Fibroblast of upper back skin (primary cell): Measurements from ENCODE around the gene SRRM5.
"Not testable (repeated sequence)": the region's sequence is repeated elsewhere in the genome, so short reads cannot be mapped to it uniquely, and the experiment has no call there.

Experiments
- DNase-seq: peaks from one replicate; pipeline ENCODE4 v3.0.0-alpha.2; 2013

SRRM5 gene

GRCh38 chr19:43616306-43616705, 4.4 kb downstream of the SRRM5 start:
- DNase-seq, result no peak

- no peak for DNase-seq
These were observed 5.1 kb downstream of the SRRM5 start for GRCh38 chr19:43616954-43617353.

- DNase-seq, result peak; percentile 31
These were observed 7.0 kb downstream of the SRRM5 start for GRCh38 chr19:43618921-43619261.

DNA sequence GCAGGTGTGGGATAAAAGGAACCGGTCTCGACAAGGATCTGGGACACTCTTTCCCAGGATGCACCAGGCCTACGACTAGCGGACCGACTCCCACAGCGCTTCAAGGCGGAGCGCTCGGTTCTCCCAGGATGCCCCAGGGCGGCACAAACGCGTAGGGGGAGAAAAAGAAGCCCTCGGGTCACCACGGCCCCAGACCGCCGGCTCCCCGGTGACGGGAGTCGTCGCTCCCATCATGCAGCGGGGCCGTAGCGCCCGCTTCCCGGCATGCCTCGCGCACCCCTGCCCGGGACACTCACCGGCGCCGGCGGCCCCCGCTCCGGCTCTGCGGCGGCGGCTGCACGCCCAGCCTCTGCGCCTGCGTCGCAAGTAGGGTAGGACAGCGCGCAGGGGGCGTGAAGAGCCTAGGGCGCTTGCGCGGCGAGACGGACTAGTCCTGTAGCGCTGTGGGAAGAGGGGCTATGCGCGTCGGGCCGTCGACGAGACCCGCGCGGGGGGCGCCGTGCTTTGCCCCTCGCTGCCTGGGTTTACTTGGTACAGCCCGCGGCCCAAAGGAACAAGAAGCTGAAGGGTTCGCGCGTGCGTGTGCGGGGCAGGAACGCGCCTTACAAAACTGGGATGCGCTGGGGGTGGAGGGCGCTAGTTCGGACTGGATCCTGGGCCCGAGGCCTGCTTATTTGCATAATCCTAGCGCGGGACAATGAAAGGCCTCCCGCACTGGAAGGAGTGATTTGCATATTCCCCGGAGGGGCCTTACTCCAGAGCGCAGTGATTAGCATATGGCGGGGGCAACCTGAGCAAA, 7.6 kb downstream of the SRRM5 start, which contains the start of gene ZNF428:
ZNF428 (minus strand) TSS at position 368 of the 799 bp plus-strand sequence. CDS start 5,325 bp downstream, outside the sequence.
- DNase-seq, result peak; percentile 89

DNA sequence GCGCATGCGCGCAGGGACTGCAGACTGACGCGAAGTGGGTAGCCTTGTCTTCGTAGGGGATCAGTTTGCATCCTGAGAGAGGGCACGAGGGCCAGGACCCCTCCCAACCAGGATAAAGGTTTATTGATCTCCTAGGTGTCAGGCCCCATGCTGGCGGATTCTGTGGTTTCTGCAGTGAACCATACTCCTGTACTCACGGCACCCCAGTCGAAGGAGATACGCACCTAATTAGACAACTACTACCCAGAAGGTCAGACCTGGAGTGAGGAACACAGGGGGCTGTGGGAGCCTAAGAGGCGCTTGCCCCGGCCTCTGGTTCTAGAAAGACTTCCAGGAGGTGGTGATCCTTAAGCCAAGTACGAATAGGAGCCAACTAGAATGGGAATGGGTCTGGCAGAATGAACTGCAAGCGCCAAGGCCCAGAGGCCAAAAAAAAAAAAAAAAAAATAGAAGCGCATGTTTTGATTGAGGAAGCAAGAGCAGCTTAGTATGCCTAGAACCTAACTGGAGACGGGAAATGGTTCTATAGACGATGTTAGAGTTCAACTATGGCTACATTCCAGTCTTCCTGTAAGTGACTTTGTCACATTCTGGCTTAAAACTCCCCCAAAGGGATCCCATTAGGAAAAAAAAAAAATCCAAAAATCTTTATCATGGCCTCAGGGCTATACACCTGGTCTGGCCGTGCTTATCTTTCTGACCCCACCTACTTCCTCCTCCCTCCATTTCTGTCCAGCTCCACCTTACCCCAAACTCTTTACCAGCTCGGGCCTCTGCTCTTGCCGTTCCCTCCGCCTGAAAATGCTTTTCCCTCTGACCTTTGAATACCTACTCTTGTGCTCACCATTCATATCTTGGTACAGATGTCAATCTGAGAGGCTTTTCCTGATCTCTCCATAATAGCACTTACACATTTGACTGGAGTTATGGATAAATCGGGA, 8.4 kb downstream of the SRRM5 start:
- no peak for DNase-seq

DNA sequence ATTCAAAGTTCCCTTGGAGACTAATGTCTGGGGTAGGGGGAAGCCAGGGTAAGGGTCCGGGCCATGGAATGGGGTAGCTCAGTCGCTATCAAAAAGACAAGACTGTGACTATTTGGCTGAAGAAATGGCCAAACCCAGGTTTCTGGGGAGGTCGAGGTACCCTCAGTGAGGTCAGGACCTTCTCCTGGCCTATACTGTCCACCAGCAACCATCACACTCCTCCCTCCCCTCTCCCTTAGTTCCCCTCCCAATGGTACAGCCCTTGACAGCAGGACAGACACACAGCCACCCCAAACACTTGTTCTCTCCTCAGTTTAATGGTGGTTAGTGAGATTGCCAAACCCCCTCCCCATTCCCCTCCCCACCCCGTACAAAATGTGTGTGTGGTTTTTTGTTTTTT, 10.2 kb downstream of the SRRM5 start:
- DNase-seq, result no peak

DNA sequence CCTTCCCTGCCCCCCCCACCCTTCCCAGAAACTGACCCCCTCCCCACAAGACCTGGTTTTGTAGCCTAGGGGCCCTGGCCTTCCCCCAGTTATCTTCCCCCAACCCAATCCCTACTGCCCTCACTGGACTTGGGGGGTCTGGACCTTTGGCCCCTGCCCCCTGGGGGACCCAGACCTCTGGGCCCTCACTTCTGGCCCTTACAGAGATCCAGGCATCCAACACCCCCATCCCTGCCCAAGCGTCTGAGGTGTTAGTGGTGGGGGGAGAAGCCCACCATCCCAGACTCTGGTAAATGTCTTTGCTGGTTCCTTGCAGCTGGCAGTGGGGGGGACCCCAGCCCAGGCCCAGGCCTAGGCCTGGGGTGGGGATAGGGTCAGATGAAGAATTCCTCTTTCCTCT, 11.1 kb downstream of the SRRM5 start:
- DNase-seq, result no peak

DNA sequence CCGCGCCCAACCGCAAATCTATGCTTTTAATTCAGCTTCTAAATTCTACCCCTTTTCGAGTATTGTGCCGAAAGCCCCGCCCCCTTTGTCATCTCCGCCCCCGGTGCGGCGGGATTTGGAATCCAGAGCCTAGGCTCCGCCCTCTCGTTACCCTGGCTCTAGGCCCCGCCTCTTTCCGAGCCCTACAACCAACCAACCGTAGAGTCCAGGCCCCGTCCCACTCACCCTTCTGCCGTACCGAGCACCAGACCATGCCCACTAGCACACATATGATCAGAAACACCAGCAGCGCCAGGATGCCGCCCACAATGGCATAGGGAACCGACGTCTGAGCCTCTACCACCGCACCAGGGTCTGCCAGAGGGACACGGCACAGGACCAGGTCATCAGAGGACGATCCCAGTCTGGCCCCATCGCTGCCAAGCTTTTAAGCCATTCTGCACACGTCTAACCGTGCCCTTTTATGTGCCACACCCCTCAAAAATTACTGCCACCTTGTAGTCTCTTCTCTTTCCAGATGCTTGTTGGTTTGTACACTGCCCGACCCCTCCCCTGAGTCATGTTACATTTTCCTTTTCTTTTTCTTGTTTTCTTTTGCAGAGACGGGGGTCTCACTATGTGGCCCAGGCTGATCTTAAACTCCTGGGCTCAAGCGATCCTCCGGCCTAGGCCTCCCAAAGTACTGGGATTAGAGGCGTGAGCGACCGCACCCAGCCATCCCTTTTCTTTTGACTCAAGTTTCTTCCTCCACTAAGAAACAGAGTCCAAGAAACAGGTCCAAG, 12.2 kb downstream of the SRRM5 start:
- no peak for DNase-seq

DNA sequence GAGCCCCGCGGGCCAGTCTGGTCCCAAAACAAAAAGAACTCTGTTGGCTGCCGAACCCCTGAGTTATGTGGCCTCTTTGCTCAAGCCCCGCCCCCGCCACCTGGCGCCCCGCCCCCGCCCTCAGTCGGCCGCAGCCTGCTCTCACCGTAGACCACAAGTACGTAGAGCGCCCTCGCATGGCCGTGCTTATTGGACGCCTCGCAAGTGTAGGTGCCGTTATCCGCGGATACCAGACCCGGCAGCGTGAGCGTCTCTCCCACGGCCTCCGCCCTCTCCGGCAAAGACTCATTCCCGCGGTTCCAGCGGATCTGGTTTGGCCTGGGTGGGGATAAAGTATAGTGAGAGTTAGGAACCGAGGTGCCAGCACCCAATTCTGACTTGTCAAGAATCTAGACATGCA, 13.0 kb downstream of the SRRM5 start:
- peak; percentile 8 for DNase-seq

DNA sequence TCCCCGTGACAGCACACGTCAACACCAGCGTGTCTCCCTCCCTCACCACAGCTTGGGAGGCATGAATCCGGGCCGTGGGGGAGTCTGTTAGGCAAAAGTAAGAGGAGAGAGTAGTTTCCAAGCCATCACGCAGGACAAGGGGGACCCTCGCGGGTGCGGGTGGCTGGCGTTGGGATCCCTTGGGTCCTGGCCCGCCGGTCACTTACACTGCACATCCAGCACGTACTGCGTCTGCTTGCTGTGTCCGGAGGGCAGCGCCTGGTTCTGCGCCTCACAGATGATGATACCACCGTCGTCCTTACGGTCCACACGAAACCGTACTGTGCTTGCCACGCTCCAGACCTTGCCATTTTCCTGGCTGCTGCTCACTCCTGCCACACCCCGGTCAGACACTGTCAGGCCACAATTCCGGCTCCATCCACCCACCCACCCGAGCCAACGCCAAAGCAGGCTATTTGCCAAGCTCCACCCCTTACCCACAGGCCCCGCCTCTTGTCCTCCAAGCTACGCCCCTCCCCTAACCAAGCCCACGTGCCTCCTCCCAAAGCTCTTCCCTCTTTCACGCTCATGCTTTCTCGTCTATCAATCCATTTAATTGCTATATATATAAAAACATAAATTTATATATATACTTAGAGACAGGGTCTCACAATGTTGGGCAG, 14.2 kb downstream of the SRRM5 start:
- DNase-seq, result no peak

GRCh38 chr19:43626838-43627237, 14.9 kb downstream of the SRRM5 start:
- DNase-seq, result no peak

- DNase-seq, result no peak
These were observed 16.9 kb downstream of the SRRM5 start for GRCh38 chr19:43628646-43629326.

DNA sequence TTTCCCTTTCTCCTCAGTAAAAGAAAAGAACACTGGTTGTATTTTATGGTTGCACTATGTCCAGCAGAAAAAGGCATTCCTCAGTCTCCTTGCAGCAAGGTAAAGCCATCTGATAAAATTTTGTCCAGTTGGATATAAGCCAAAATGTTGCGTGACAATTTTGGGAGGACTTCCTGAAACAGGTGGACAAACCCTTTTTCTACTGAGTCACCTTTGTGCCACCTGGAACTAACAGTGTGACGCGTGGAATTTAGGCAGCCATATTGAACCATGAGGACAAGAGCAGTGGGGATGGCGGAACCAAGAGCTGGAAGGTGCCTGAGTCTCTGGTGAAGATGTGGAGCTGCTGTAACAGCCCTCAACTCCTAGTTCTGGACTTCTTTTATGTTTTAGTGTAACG, 19.6 kb downstream of the SRRM5 start:
- no peak for DNase-seq

DNA sequence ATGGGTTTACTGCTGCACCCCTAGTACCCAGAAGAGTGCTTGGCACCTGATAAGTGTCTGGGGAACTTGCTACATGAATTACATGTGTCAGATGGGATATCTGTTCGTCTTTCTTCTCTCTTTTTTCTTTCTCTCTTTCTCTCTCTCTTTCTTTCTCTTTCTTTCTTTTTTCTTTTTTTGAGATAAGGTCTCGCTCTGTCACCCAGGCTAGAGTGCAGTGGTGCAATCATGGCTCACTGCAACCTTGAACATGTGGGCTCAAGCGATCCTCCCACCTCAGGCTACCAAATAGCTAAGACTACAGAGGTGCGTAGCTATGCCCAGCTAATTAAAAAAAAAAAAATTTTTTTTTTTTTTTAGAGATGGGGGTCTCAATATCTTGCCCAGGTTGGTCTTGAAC, 21.6 kb downstream of the SRRM5 start:
- DNase-seq, result no peak

DNA sequence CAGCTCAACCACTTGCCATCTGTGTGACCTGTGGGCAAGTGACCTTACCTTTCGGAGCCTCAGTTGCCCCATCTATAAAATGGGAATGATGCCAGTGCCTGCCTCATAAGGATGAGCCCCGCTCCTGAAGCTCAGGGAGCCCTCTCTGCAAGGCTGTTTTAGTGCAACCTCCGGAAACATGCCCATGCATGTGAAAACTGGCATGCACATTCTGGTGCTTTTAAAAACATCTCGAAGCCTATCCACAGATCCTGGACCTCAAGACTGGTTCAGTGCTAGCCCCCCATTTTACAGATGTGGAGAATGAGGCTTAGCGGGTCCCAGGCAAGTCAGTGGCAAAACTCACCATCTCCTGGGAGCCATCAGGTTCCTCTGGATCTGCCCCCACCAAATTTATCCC, 22.2 kb downstream of the SRRM5 start:
- no peak for DNase-seq

DNA sequence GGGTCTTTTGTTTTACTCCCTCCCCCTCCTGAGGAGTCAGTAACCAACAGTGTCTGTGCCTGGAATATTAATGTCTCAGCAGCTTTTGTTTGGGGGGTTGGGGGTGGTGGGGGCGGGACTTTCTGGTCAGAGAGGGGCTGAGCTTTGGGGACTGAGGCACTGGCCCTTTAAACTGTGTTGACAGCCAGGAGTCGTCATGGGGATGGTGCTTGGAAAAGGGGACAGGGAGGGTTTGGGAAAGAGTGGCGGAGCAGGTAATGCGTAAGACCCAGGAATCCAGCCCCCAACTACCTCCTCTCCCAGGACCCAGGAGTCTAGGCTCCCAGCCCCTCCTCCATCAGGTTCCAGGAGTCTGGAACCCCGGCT, 22.6 kb downstream of the SRRM5 start:
- peak; percentile 4 for DNase-seq

- DNase-seq, result peak; percentile 34
These were observed 23.1 kb downstream of the SRRM5 start for GRCh38 chr19:43634872-43635560.

DNA sequence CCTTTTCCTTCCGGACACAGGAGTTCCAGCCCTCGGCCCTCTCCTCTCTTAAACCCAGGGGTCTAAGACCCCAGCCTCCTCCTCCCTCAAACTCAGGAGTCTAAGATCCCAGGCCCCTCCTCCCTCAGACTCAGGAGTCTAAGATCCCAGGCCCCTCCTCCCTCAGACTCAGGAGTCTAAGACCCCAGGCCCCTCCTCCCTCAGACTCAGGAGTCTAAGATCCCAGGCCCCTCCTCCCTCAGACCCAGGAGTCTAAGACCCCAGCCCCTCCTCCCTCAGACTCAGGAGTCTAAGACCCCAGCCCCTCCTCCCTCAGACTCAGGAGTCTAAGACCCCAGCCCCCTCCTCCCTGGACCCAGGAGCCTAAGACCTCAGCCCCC, 23.7 kb downstream of the SRRM5 start:
- not testable (repeated sequence) for DNase-seq

GRCh38 chr19:43636121-43636683, 24.3 kb downstream of the SRRM5 start:
- peak; percentile 22 for DNase-seq

DNA sequence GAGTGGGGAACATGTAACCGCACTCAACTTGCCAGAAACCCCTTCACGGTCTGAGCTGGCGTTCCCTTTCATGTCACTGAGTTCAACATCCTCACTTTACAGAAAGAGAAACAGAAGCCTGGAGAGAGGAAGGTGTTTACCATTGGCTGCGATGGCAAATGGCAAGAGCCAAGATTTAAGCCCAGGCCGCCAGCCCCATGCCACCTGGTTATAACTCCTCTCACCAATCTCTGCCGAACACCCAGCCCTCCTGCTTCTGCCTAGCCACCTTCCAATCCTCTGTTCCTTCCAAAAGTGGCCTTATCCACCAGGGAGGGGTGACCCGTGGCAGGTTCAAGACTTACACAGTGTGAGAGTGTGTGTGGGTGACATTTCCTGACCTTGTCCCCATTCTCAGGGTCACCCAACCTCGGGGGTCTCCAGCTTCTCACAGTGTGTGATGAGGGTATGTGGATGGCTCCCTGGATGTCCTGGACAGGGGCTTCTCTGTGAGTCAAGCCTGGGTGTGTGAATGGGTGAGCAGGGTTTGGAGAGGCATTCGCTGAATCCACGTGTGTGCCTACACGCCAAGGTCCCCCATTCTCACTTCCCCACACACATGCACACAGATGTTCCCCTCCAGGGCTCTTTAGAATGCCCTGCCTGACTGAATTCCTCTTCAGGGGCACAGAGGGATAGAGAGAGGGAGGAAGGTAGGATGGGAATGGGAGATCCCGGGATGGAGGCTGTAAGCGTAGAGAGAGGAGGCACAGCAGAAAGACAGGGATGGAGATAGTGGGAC, 26.5 kb downstream of the SRRM5 start:
- DNase-seq, result no peak
